SK-N-SH treated with all-trans-retinoic acid at 6 μM for 48 hours (cell line): Measurements from ENCODE around the gene PCDHGA5.

ENCODE experiments used
- ATAC-seq: fragments of 200-7000 bp; cut with Tn5 transposase; 3 replicates; pipeline ENCODE4 v1.9.1; 2020; ENCODE audit warnings: mild to moderate bottlenecking, moderate library complexity
- ARNTL ChIP-seq: fragments of 450-650 bp; formaldehyde crosslinking; IDR thresholded peaks from 2 replicates; pipeline ENCODE4 v1.5.0; 2020; ENCODE audit warnings: low read depth, mild to moderate bottlenecking, moderate library complexity, borderline replicate concordance
- BACH2 ChIP-seq: fragments of 250-450 bp; sonication (Bioruptor Pico); IDR thresholded peaks from 2 replicates; pipeline ENCODE4 v1.9.0; 2021; ENCODE audit warnings: mild to moderate bottlenecking, borderline replicate concordance
- CSDC2 ChIP-seq: fragments of 250-450 bp; sonication (Bioruptor Pico); IDR thresholded peaks from 2 replicates; pipeline ENCODE4 v1.5.0; 2020; ENCODE audit warnings: mild to moderate bottlenecking, moderate library complexity
- ESRRG ChIP-seq: fragments of 250-450 bp; sonication (Bioruptor Pico); IDR thresholded peaks from 2 replicates; pipeline ENCODE4 v1.6.1; 2021; ENCODE audit warnings: mild to moderate bottlenecking
- GLIS3 ChIP-seq: fragments of 250-450 bp; sonication (Bioruptor Pico); IDR thresholded peaks from 2 replicates; pipeline ENCODE4 v1.5.0; 2020; ENCODE audit warnings: mild to moderate bottlenecking, moderate library complexity
- ISL1 ChIP-seq: fragments of 250-450 bp; sonication (Bioruptor Pico); IDR thresholded peaks from 2 replicates; pipeline ENCODE4 v2.1.2; 2022; ENCODE audit warnings: mild to moderate bottlenecking, moderate library complexity
- OSR1 ChIP-seq: fragments of 250-450 bp; sonication (Bioruptor Pico); IDR thresholded peaks from 2 replicates; pipeline ENCODE4 v1.8.0; 2022; ENCODE audit warnings: moderate library complexity, mild to moderate bottlenecking, inconsistent platforms
- PPARA ChIP-seq: fragments of 250-450 bp; sonication (Bioruptor Pico); IDR thresholded peaks from 2 replicates; pipeline ENCODE4 v1.5.0; 2020; ENCODE audit warnings: mild to moderate bottlenecking, borderline replicate concordance
- RARB ChIP-seq: fragments of 250-450 bp; sonication (Bioruptor Pico); IDR thresholded peaks from 2 replicates; pipeline ENCODE4 v1.8.0; 2021; ENCODE audit warnings: mild to moderate bottlenecking, moderate library complexity
- SNAI2 ChIP-seq: fragments of 250-450 bp; sonication (Bioruptor Pico); IDR thresholded peaks from 2 replicates; pipeline ENCODE4 v1.5.0; 2020; ENCODE audit warnings: mild to moderate bottlenecking, moderate library complexity
- TCF4 ChIP-seq: fragments of 250-450 bp; sonication (Bioruptor Pico); IDR thresholded peaks from 2 replicates; pipeline ENCODE4 v1.8.0; 2021; ENCODE audit warnings: mild to moderate bottlenecking, moderate library complexity, borderline replicate concordance
- TOX ChIP-seq: fragments of 250-450 bp; sonication (Bioruptor Pico); IDR thresholded peaks from 2 replicates; pipeline ENCODE4 v1.8.0; 2021; ENCODE audit warnings: mild to moderate bottlenecking, moderate library complexity, borderline replicate concordance
- ZC3H10 ChIP-seq: fragments of 250-450 bp; sonication (Bioruptor Pico); IDR thresholded peaks from 2 replicates; pipeline ENCODE4 v1.5.1; 2021; ENCODE audit warnings: mild to moderate bottlenecking, moderate library complexity
- ZFP3 ChIP-seq: fragments of 250-450 bp; sonication (Bioruptor Pico); IDR thresholded peaks from 2 replicates; pipeline ENCODE4 v1.5.0; 2020; ENCODE audit warnings: mild to moderate bottlenecking, moderate library complexity
- ZFP30 ChIP-seq: fragments of 450-650 bp; formaldehyde crosslinking; IDR thresholded peaks from 2 replicates; pipeline ENCODE4 v1.5.0; 2022; ENCODE audit warnings: mild to moderate bottlenecking, moderate library complexity
- ZNF565 ChIP-seq: fragments of 450-650 bp; formaldehyde crosslinking; conservative IDR thresholded peaks from 2 replicates; pipeline ENCODE4 v1.5.0; 2020; ENCODE audit warnings: low read depth, mild to moderate bottlenecking, moderate library complexity
- ZNF70 ChIP-seq: fragments of 450-650 bp; formaldehyde crosslinking; IDR thresholded peaks from 2 replicates; pipeline ENCODE4 v1.5.0; 2020; ENCODE audit warnings: mild to moderate bottlenecking, moderate library complexity
- ZNF8 ChIP-seq: fragments of 450-650 bp; formaldehyde crosslinking; IDR thresholded peaks from 2 replicates; pipeline ENCODE4 v1.5.0; 2020; ENCODE audit warnings: mild to moderate bottlenecking, moderate library complexity
- TF ChIP-seq, protein P1 (sequence below): fragments of 250-450 bp; sonication (Bioruptor Pico); IDR thresholded peaks from 2 replicates; pipeline ENCODE4 v1.5.1; 2020; ENCODE audit warnings: low read depth, mild to moderate bottlenecking, moderate library complexity
- TF ChIP-seq, protein P2 (sequence below): fragments of 250-450 bp; sonication (Bioruptor Pico); IDR thresholded peaks from 2 replicates; pipeline ENCODE4 v1.8.0; 2020; ENCODE audit warnings: mild to moderate bottlenecking, moderate library complexity, borderline replicate concordance
- TF ChIP-seq, protein P3 (sequence below): fragments of 250-450 bp; sonication (Bioruptor Pico); IDR thresholded peaks from 2 replicates; pipeline ENCODE4 v1.5.1; 2021; ENCODE audit warnings: mild to moderate bottlenecking, moderate library complexity
- TF ChIP-seq, protein P4 (sequence below): fragments of 250-450 bp; sonication (Bioruptor Pico); IDR thresholded peaks from 2 replicates; pipeline ENCODE4 v1.5.0; 2020; ENCODE audit warnings: mild to moderate bottlenecking, moderate library complexity
- TF ChIP-seq, protein P5 (sequence below): fragments of 250-450 bp; sonication (Bioruptor Pico); IDR thresholded peaks from 2 replicates; pipeline ENCODE4 v1.8.0; 2021; ENCODE audit warnings: low read depth, mild to moderate bottlenecking, moderate library complexity, borderline replicate concordance

Gene PCDHGA5

DNA sequence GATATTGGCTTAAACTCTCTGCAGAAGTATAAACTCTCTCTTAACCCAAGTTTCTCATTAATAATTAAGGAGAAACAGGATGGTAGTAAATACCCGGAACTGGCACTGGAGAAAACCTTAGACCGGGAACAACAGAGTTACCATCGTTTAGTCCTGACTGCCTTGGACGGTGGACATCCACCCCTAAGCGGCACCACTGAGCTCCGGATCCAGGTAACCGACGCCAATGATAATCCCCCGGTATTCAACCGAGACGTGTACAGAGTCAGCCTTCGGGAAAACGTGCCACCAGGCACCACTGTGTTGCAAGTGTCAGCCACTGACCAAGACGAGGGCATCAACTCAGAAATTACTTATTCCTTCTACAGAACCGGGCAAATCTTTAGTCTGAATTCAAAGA is 34.6 kb downstream of the PCDHGA5 start:
- TF ChIP-seq CSDC2 (CRISPR knock-in tag) = no peak
- no peak for TF ChIP-seq OSR1 (CRISPR knock-in tag)
- ATAC-seq = no peak

DNA sequence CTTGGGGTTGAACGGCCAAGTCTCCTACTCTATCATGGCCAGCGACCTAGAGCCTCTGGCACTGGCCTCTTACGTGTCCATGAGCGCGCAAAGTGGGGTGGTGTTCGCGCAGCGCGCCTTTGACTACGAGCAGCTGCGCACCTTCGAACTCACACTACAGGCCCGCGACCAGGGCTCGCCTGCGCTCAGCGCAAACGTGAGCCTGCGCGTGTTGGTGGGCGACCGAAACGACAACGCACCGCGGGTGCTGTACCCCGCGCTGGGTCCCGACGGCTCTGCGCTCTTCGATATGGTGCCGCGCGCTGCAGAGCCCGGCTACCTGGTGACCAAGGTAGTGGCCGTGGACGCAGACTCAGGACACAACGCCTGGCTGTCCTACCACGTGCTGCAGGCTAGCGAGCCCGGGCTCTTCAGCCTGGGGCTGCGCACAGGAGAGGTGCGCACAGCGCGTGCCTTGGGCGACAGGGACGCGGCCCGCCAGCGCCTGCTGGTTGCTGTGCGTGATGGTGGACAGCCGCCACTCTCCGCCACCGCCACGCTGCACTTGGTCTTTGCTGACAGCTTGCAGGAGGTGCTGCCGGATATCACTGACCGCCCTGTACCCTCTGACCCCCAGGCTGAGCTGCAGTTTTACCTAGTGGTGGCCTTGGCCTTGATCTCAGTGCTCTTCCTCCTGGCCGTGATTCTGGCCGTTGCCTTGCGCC is 35.7 kb downstream of the PCDHGA5 start:
- no peak for TF ChIP-seq PPARA (CRISPR knock-in tag)
- TF ChIP-seq, protein P1, sequence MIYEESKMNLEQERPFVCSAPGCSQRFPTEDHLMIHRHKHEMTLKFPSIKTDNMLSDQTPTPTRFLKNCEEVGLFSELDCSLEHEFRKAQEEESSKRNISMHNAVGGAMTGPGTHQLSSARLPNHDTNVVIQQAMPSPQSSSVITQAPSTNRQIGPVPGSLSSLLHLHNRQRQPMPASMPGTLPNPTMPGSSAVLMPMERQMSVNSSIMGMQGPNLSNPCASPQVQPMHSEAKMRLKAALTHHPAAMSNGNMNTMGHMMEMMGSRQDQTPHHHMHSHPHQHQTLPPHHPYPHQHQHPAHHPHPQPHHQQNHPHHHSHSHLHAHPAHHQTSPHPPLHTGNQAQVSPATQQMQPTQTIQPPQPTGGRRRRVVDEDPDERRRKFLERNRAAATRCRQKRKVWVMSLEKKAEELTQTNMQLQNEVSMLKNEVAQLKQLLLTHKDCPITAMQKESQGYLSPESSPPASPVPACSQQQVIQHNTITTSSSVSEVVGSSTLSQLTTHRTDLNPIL (CRISPR knock-in tag) = no peak
- TF ChIP-seq, protein P2, sequence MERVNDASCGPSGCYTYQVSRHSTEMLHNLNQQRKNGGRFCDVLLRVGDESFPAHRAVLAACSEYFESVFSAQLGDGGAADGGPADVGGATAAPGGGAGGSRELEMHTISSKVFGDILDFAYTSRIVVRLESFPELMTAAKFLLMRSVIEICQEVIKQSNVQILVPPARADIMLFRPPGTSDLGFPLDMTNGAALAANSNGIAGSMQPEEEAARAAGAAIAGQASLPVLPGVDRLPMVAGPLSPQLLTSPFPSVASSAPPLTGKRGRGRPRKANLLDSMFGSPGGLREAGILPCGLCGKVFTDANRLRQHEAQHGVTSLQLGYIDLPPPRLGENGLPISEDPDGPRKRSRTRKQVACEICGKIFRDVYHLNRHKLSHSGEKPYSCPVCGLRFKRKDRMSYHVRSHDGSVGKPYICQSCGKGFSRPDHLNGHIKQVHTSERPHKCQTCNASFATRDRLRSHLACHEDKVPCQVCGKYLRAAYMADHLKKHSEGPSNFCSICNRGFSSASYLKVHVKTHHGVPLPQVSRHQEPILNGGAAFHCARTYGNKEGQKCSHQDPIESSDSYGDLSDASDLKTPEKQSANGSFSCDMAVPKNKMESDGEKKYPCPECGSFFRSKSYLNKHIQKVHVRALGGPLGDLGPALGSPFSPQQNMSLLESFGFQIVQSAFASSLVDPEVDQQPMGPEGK (CRISPR knock-in tag) = no peak
- TF ChIP-seq BACH2 (CRISPR knock-in tag) = no peak
- TF ChIP-seq OSR1 (CRISPR knock-in tag) = no peak
- no peak for TF ChIP-seq RARB (CRISPR knock-in tag)
- TF ChIP-seq ESRRG (CRISPR knock-in tag) = no peak
- TF ChIP-seq, protein P3, sequence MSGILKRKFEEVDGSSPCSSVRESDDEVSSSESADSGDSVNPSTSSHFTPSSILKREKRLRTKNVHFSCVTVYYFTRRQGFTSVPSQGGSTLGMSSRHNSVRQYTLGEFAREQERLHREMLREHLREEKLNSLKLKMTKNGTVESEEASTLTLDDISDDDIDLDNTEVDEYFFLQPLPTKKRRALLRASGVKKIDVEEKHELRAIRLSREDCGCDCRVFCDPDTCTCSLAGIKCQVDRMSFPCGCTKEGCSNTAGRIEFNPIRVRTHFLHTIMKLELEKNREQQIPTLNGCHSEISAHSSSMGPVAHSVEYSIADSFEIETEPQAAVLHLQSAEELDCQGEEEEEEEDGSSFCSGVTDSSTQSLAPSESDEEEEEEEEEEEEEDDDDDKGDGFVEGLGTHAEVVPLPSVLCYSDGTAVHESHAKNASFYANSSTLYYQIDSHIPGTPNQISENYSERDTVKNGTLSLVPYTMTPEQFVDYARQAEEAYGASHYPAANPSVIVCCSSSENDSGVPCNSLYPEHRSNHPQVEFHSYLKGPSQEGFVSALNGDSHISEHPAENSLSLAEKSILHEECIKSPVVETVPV = no peak
- TF ChIP-seq SNAI2 (CRISPR knock-in tag) = no peak
- no peak for TF ChIP-seq ISL1 (CRISPR knock-in tag)
- TF ChIP-seq ZC3H10 (CRISPR knock-in tag) = no peak
- TF ChIP-seq, protein P4, sequence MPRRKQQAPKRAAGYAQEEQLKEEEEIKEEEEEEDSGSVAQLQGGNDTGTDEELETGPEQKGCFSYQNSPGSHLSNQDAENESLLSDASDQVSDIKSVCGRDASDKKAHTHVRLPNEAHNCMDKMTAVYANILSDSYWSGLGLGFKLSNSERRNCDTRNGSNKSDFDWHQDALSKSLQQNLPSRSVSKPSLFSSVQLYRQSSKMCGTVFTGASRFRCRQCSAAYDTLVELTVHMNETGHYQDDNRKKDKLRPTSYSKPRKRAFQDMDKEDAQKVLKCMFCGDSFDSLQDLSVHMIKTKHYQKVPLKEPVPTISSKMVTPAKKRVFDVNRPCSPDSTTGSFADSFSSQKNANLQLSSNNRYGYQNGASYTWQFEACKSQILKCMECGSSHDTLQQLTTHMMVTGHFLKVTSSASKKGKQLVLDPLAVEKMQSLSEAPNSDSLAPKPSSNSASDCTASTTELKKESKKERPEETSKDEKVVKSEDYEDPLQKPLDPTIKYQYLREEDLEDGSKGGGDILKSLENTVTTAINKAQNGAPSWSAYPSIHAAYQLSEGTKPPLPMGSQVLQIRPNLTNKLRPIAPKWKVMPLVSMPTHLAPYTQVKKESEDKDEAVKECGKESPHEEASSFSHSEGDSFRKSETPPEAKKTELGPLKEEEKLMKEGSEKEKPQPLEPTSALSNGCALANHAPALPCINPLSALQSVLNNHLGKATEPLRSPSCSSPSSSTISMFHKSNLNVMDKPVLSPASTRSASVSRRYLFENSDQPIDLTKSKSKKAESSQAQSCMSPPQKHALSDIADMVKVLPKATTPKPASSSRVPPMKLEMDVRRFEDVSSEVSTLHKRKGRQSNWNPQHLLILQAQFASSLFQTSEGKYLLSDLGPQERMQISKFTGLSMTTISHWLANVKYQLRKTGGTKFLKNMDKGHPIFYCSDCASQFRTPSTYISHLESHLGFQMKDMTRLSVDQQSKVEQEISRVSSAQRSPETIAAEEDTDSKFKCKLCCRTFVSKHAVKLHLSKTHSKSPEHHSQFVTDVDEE (CRISPR knock-in tag) = no peak
- TF ChIP-seq ZFP30 (CRISPR knock-in tag) = no peak
- TF ChIP-seq ZFP3 (CRISPR knock-in tag) = no peak
- ATAC-seq = no peak

DNA sequence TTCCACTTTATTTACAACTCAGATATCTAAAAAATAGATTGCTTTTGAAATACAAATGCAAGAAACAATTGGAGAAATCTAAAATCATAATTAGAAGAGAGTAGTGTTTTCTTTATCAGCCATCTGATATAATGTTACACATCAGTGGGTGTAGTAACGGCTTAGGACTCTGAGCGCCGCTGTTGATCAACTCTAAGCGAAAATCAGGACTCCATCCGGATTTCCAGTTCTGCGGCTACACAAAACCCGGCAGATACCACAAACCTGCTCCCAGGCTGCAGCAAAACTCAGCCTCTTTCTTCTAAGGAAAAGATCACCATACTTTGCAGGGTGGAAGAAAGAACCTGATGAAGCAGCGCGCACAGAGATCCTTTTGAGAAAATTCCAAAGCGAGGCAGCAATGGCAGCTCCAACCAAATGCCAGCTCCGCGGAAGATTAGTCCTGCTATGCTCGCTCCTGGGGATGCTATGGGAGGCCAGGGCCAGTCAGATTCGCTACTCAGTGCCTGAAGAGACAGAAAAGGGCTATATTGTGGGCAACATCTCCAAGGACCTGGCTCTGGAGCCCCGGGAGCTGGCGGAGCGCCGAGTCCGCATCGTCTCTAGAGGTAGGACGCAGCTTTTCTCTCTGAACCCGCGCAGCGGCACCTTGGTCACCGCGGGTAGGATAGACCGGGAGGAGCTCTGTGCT is 38.7 kb downstream of the PCDHGA5 start, which contains the start of gene PCDHGA9:
PCDHGA9 (plus strand) TSS at position 226 of the 691 bp plus-strand sequence; CDS start at position 401, 175 bp downstream.
- no peak for ATAC-seq
- TF ChIP-seq ZC3H10 (CRISPR knock-in tag) = no peak
- TF ChIP-seq, protein P4 (CRISPR knock-in tag) = no peak
- no peak for TF ChIP-seq TOX (CRISPR knock-in tag)
- TF ChIP-seq ISL1 (CRISPR knock-in tag) = no peak
- no peak for TF ChIP-seq TCF4 (CRISPR knock-in tag)
- TF ChIP-seq ZNF70 (CRISPR knock-in tag) = no peak
- TF ChIP-seq PPARA (CRISPR knock-in tag) = no peak
- TF ChIP-seq CSDC2 (CRISPR knock-in tag) = no peak
- TF ChIP-seq GLIS3 = no peak
- TF ChIP-seq, protein P1 (CRISPR knock-in tag) = no peak
- TF ChIP-seq ZNF8 (CRISPR knock-in tag) = no peak
- TF ChIP-seq ZFP3 (CRISPR knock-in tag) = no peak
- no peak for TF ChIP-seq SNAI2 (CRISPR knock-in tag)
- no peak for TF ChIP-seq OSR1 (CRISPR knock-in tag)
- TF ChIP-seq, protein P5, sequence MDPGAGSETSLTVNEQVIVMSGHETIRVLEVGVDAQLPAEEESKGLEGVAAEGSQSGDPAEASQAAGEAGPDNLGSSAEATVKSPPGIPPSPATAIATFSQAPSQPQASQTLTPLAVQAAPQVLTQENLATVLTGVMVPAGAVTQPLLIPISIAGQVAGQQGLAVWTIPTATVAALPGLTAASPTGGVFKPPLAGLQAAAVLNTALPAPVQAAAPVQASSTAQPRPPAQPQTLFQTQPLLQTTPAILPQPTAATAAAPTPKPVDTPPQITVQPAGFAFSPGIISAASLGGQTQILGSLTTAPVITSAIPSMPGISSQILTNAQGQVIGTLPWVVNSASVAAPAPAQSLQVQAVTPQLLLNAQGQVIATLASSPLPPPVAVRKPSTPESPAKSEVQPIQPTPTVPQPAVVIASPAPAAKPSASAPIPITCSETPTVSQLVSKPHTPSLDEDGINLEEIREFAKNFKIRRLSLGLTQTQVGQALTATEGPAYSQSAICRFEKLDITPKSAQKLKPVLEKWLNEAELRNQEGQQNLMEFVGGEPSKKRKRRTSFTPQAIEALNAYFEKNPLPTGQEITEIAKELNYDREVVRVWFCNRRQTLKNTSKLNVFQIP (CRISPR knock-in tag) = no peak
- no peak for TF ChIP-seq ARNTL (CRISPR knock-in tag)
- no peak for TF ChIP-seq ZFP30 (CRISPR knock-in tag)
- no peak for TF ChIP-seq ZNF565 (CRISPR knock-in tag)
